ENCODE measurements around the gene ADAD2.
"Not testable (repeated sequence)": the region's sequence is repeated elsewhere in the genome, so short reads cannot be mapped to it uniquely, and the experiment has no call there.

ADAD2 gene

GRCh38 chr16:84216144-84216543 lies 25.2 kb downstream of the ADAD2 start:
- H3K4me1 ChIP-seq (ENCODE audit: control insufficient read depth, insufficient read depth, low read length); H3K9me3 ChIP-seq (replicated peaks; ENCODE audit: low read length); H3K36me3 ChIP-seq (ENCODE audit: insufficient read depth, low read length); H3K9ac ChIP-seq (ENCODE audit: low read depth, low read length); H3K4me3 ChIP-seq (ENCODE audit: low read length); H3K4me2 ChIP-seq (ENCODE audit: low read length): not testable (repeated sequence)
- peaks cover 34% of the 10 kb centered on the region for H3K27me3 ChIP-seq (ENCODE audit: control insufficient read depth, insufficient read depth, low read length)

GRCh38 chr16:84218176-84218823 lies 27.3 kb downstream of the ADAD2 start:
- Histone ChIP-seq H3K9ac (ENCODE audit: low read depth, low read length) (no peak overlapping the region), H3K4me3 (ENCODE audit: low read length) (no peak overlapping the region), H3K4me2 (ENCODE audit: low read length) (no peak overlapping the region), H3K9me3 (replicated peaks; ENCODE audit: low read length) (no peaks in the 10 kb centered on the region), H3K4me1 (ENCODE audit: control insufficient read depth, insufficient read depth, low read length) (no peaks in the 10 kb centered on the region), H3K27me3 (ENCODE audit: control insufficient read depth, insufficient read depth, low read length) (peaks cover 30% of the 10 kb centered on the region), H3K36me3 (ENCODE audit: insufficient read depth, low read length) (no peaks in the 10 kb centered on the region)

- Histone ChIP-seq H3K9ac (ENCODE audit: low read depth, low read length) (no peak overlapping the region), H3K4me2 (ENCODE audit: low read length) (no peak overlapping the region), H3K4me3 (ENCODE audit: low read length) (no peak overlapping the region), H3K9me3 (replicated peaks; ENCODE audit: low read length) (no peaks in the 10 kb centered on the region), H3K36me3 (ENCODE audit: insufficient read depth, low read length) (no peaks in the 10 kb centered on the region), H3K27me3 (ENCODE audit: control insufficient read depth, insufficient read depth, low read length) (peaks cover 30% of the 10 kb centered on the region), H3K4me1 (ENCODE audit: control insufficient read depth, insufficient read depth, low read length) (peaks cover 6% of the 10 kb centered on the region)
Measured at GRCh38 chr16:84218956-84219355, 28.0 kb downstream of the ADAD2 start.

GRCh38 chr16:84220851-84221250 lies 29.9 kb downstream of the ADAD2 start:
- H3K4me1 ChIP-seq (ENCODE audit: control insufficient read depth, insufficient read depth, low read length), result peaks cover 7% of the 10 kb centered on the region
- no peaks in the 10 kb centered on the region for H3K9me3 ChIP-seq (replicated peaks; ENCODE audit: low read length)
- no peaks in the 10 kb centered on the region for H3K36me3 ChIP-seq (ENCODE audit: insufficient read depth, low read length)
- no peak overlapping the region for H3K4me3 ChIP-seq (ENCODE audit: low read length)
- H3K27me3 ChIP-seq (ENCODE audit: control insufficient read depth, insufficient read depth, low read length), result peaks cover 28% of the 10 kb centered on the region
- no peak overlapping the region for H3K9ac ChIP-seq (ENCODE audit: low read depth, low read length)
- no peak overlapping the region for H3K4me2 ChIP-seq (ENCODE audit: low read length)

- Histone ChIP-seq H3K9me3 (replicated peaks; ENCODE audit: low read length) (no peaks in the 10 kb centered on the region), H3K4me2 (ENCODE audit: low read length) (no peak overlapping the region), H3K27me3 (ENCODE audit: control insufficient read depth, insufficient read depth, low read length) (peaks cover 13% of the 10 kb centered on the region), H3K4me1 (ENCODE audit: control insufficient read depth, insufficient read depth, low read length) (peaks cover 15% of the 10 kb centered on the region), H3K9ac (ENCODE audit: low read depth, low read length) (no peak overlapping the region), H3K36me3 (ENCODE audit: insufficient read depth, low read length) (no peaks in the 10 kb centered on the region), H3K4me3 (ENCODE audit: low read length) (no peak overlapping the region)
Measured at GRCh38 chr16:84223456-84223855, 32.5 kb downstream of the ADAD2 start.

GRCh38 chr16:84224554-84224953 lies 33.6 kb downstream of the ADAD2 start:
- Histone ChIP-seq H3K27me3 (ENCODE audit: control insufficient read depth, insufficient read depth, low read length) (peaks cover 6% of the 10 kb centered on the region), H3K9me3 (replicated peaks; ENCODE audit: low read length) (no peaks in the 10 kb centered on the region), H3K9ac (ENCODE audit: low read depth, low read length) (no peak overlapping the region), H3K4me2 (ENCODE audit: low read length) (no peak overlapping the region), H3K36me3 (ENCODE audit: insufficient read depth, low read length) (no peaks in the 10 kb centered on the region), H3K4me1 (ENCODE audit: control insufficient read depth, insufficient read depth, low read length) (peaks cover 24% of the 10 kb centered on the region), H3K4me3 (ENCODE audit: low read length) (no peak overlapping the region)

GRCh38 chr16:84225126-84225525 lies 34.2 kb downstream of the ADAD2 start:
- no peaks in the 10 kb centered on the region for H3K9me3 ChIP-seq (replicated peaks; ENCODE audit: low read length)
- H3K4me1 ChIP-seq (ENCODE audit: control insufficient read depth, insufficient read depth, low read length), result peaks cover 27% of the 10 kb centered on the region
- no peak overlapping the region for H3K4me2 ChIP-seq (ENCODE audit: low read length)
- peaks cover 6% of the 10 kb centered on the region for H3K27me3 ChIP-seq (ENCODE audit: control insufficient read depth, insufficient read depth, low read length)
- no peak overlapping the region for H3K9ac ChIP-seq (ENCODE audit: low read depth, low read length)
- H3K4me3 ChIP-seq (ENCODE audit: low read length), result no peak overlapping the region
- H3K36me3 ChIP-seq (ENCODE audit: insufficient read depth, low read length), result no peaks in the 10 kb centered on the region

- H3K36me3 ChIP-seq (ENCODE audit: insufficient read depth, low read length), result no peaks in the 10 kb centered on the region
- no peak overlapping the region for H3K4me2 ChIP-seq (ENCODE audit: low read length)
- no peaks in the 10 kb centered on the region for H3K9me3 ChIP-seq (replicated peaks; ENCODE audit: low read length)
- peaks cover 8% of the 10 kb centered on the region for H3K27me3 ChIP-seq (ENCODE audit: control insufficient read depth, insufficient read depth, low read length)
- peaks cover 27% of the 10 kb centered on the region for H3K4me1 ChIP-seq (ENCODE audit: control insufficient read depth, insufficient read depth, low read length)
- no peak overlapping the region for H3K9ac ChIP-seq (ENCODE audit: low read depth, low read length)
- no peak overlapping the region for H3K4me3 ChIP-seq (ENCODE audit: low read length)
Measured at GRCh38 chr16:84225571-84225970, 34.6 kb downstream of the ADAD2 start.

- peaks cover 27% of the 10 kb centered on the region for H3K4me1 ChIP-seq (ENCODE audit: control insufficient read depth, insufficient read depth, low read length)
Measured at GRCh38 chr16:84226026-84226425, 35.1 kb downstream of the ADAD2 start.

GRCh38 chr16:84227548-84227947 lies 36.6 kb downstream of the ADAD2 start:
- Histone ChIP-seq H3K27me3 (ENCODE audit: control insufficient read depth, insufficient read depth, low read length) (peaks cover 22% of the 10 kb centered on the region), H3K9me3 (replicated peaks; ENCODE audit: low read length) (no peaks in the 10 kb centered on the region), H3K9ac (ENCODE audit: low read depth, low read length) (no peak overlapping the region), H3K4me1 (ENCODE audit: control insufficient read depth, insufficient read depth, low read length) (peaks cover 27% of the 10 kb centered on the region), H3K36me3 (ENCODE audit: insufficient read depth, low read length) (no peaks in the 10 kb centered on the region), H3K4me3 (ENCODE audit: low read length) (no peak overlapping the region), H3K4me2 (ENCODE audit: low read length) (peak overlapping the region; percentile 71)

More at GRCh38 chr16:84226026-84226425, 35.1 kb downstream of the ADAD2 start:
- Histone ChIP-seq H3K27me3 (ENCODE audit: control insufficient read depth, insufficient read depth, low read length) (peaks cover 11% of the 10 kb centered on the region), H3K4me3 (ENCODE audit: low read length) (no peak overlapping the region), H3K36me3 (ENCODE audit: insufficient read depth, low read length) (no peaks in the 10 kb centered on the region), H3K9ac (ENCODE audit: low read depth, low read length) (no peak overlapping the region), H3K9me3 (replicated peaks; ENCODE audit: low read length) (no peaks in the 10 kb centered on the region), H3K4me2 (ENCODE audit: low read length) (no peak overlapping the region)

GRCh38 chr16:84228256-84228838 lies 37.4 kb downstream of the ADAD2 start:
- Histone ChIP-seq H3K4me3 (ENCODE audit: low read length) (peak overlapping the region; percentile 32), H3K9me3 (replicated peaks; ENCODE audit: low read length) (no peaks in the 10 kb centered on the region), H3K36me3 (ENCODE audit: insufficient read depth, low read length) (no peaks in the 10 kb centered on the region), H3K4me1 (ENCODE audit: control insufficient read depth, insufficient read depth, low read length) (peaks cover 26% of the 10 kb centered on the region), H3K9ac (ENCODE audit: low read depth, low read length) (no peak overlapping the region), H3K27me3 (ENCODE audit: control insufficient read depth, insufficient read depth, low read length) (peaks cover 28% of the 10 kb centered on the region), H3K4me2 (ENCODE audit: low read length) (peak overlapping the region; percentile 71)

- Histone ChIP-seq H3K9me3 (replicated peaks; ENCODE audit: low read length) (no peaks in the 10 kb centered on the region), H3K4me1 (ENCODE audit: control insufficient read depth, insufficient read depth, low read length) (peaks cover 20% of the 10 kb centered on the region), H3K36me3 (ENCODE audit: insufficient read depth, low read length) (no peaks in the 10 kb centered on the region), H3K27me3 (ENCODE audit: control insufficient read depth, insufficient read depth, low read length) (peaks cover 35% of the 10 kb centered on the region), H3K9ac (ENCODE audit: low read depth, low read length) (no peak overlapping the region), H3K4me2 (ENCODE audit: low read length) (no peak overlapping the region), H3K4me3 (ENCODE audit: low read length) (no peak overlapping the region)
Measured at GRCh38 chr16:84229471-84229870, 38.5 kb downstream of the ADAD2 start.

Measured in skeletal muscle satellite cell (primary cell).